Measurements from ENCODE around the gene MTMR11.

DNA sequence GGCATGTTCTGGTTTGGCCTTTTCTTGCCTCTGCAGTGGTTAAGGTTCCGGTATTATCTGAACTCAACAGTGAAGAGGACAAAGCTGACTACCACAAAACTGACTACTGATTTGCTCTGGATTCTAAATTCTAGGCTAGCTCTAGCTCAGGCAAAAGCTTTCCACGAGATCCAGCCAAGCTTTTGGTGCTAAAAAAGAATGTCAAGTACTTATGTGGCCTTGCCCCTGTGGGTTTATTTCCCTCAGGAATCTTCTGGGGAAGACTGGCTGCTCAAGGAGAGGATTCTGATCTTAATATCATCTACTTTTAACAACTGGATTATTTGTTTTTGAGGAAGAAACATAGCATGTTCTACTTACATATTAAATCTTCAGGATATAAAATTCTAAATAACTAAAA, 26.1 kb upstream of the MTMR11 start:
- no peak for TF ChIP-seq EP300 (IDR thresholded peaks at IDR 0.05; ENCODE audit: borderline replicate concordance in 1 of 2, low read depth in 2 of 2, low read length in 2 of 2)
- TF ChIP-seq, protein P1, sequence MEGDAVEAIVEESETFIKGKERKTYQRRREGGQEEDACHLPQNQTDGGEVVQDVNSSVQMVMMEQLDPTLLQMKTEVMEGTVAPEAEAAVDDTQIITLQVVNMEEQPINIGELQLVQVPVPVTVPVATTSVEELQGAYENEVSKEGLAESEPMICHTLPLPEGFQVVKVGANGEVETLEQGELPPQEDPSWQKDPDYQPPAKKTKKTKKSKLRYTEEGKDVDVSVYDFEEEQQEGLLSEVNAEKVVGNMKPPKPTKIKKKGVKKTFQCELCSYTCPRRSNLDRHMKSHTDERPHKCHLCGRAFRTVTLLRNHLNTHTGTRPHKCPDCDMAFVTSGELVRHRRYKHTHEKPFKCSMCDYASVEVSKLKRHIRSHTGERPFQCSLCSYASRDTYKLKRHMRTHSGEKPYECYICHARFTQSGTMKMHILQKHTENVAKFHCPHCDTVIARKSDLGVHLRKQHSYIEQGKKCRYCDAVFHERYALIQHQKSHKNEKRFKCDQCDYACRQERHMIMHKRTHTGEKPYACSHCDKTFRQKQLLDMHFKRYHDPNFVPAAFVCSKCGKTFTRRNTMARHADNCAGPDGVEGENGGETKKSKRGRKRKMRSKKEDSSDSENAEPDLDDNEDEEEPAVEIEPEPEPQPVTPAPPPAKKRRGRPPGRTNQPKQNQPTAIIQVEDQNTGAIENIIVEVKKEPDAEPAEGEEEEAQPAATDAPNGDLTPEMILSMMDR (IDR thresholded peaks at IDR 0.05; ENCODE audit: control extremely low read depth in 1 of 3, insufficient read depth in 1 of 3, low read depth in 1 of 3, low read length in 3 of 3) = no peak
- no peak for TF ChIP-seq ATF2 (IDR thresholded peaks at IDR 0.05; ENCODE audit: low read length)
- TF ChIP-seq YY1 (IDR thresholded peaks at IDR 0.05; ENCODE audit: low read depth, low read length) = no peak
- TF ChIP-seq CREB1 (IDR thresholded peaks at IDR 0.05) = no peak

All from H1 (cell line).